GM21825 (cell line): ENCODE results near the gene AGAP1.

Source experiments
- ATAC-seq: cut with Tn5 transposase; IDR thresholded peaks from one replicate; pipeline ENCODE4 v1.9.1; 2021; ENCODE audit warnings: mild to moderate bottlenecking, moderate library complexity; ENCODE audit not compliant: unreplicated experiment

AGAP1 gene

DNA sequence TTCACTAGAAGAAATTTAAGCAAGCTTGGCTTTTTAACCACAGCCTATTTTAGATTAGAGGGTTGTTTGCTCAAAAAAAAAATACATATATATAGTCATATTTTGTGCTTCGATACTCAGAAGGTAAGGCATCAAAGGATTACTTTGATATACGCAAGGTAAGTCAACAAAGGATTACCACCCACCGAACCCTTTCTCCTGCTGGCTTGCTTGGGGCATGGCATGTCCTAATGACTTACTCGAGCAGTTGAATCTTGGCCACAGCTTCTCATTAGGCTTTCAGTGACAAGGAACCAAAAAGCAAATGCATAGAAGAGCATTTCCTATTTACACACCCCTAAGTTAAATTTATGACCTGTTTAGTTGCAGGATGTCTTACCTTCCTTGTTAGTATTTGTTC lies 295.7 kb downstream of the AGAP1 start:
- ATAC-seq: no peak

DNA sequence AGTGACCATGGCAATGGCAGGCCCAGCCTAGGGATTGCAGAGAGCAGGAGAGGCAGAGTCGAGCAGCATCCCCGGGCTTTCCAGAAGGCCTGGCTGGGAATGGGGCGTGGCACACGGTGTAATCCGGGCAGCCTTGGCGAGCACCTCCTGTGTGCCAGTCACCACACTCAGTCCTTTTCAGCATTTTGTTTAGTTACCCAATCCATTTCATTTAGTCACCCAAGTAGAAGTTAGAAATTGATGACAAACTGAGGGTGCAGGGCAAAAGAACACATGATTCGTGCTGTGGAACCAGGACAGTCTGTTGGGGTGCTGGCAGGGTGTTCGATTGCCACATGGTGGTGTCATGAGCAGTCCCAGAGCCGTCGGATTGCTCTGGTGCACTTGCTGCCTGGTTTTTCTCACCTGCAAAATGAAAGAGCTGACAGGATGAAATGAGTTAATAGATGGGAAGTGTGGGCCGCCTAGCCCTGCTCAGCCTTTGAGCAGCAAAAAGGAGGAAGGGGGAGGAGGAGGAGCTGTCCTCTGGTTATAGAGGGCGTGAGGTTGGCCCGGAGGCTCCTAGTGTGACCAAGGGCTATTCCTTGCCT lies 299.4 kb downstream of the AGAP1 start:
- ATAC-seq: no peak

DNA sequence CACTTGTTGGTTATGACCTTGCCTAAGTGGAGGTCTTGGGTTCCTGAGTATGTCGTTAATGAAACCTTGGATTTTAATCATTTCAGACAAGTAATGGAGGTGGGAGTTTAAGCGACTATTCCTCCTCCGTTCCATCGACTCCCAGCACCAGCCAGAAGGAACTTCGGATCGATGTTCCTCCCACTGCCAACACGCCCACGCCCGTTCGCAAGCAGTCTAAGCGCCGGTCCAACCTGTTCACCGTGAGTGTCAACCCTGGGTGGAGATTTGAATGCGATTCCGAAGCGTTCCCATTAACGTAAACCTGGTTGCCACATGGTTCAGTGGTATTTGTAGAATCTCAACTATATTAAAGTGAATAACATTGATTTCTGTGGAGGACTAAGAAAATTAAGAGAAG lies 305.4 kb downstream of the AGAP1 start:
- ATAC-seq: no peak

DNA sequence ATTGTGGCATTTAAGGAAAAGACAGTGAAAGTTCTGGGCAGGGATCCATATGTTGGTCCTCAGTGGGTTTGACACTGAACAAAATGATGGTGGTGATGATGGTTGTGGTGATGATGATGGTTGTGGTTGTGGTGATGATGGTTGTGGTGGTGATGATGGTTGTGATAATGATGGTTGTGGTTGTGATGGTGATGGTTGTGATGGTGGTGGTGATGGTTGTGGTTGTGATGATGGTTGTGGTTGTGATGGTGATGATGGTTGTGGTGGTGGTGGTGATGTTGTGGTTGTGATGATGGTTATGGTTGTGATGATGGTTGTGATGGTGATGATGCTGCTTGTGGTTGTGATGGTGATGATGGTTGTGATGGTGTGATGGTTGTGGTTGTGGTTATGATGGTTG lies 308.7 kb downstream of the AGAP1 start:
- no peak for ATAC-seq

DNA sequence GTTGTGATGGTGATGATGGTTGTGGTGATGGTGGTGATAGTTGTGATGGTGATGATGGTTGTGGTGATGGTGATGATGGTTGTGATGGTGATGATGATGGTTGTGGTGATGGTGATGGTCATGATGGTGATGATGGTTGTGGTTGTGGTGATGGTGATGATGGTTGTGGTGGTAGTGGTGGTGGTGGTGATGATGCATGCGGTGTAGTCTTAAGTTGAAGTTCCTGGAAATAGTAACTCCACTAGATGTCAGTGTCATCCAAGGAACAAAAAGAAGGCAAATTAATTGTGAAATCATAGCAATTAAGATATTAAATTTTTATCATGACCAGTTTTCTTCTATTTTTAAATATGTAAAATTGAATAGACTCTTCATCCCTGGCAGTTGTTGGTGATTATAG lies 309.2 kb downstream of the AGAP1 start:
- no peak for ATAC-seq

DNA sequence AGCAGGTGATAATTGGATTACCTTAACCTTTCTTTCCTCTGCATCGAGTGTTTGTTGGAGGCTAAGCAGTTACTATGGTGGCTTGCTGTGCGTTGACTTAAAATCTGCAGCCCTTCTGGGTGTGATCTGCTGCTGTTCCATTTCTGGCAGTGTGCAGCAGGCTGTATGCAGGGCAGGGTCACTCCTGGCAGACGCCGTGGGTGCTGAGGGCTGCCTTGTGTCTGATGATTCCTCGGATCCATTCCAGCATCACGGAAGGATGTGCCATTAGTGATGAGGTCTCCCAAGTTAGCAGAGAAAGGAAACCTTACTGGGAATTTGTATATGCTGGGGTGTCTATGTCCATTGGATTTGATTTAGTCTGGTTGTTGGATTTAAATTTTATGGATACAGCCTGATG lies 310.8 kb downstream of the AGAP1 start:
- no peak for ATAC-seq

DNA sequence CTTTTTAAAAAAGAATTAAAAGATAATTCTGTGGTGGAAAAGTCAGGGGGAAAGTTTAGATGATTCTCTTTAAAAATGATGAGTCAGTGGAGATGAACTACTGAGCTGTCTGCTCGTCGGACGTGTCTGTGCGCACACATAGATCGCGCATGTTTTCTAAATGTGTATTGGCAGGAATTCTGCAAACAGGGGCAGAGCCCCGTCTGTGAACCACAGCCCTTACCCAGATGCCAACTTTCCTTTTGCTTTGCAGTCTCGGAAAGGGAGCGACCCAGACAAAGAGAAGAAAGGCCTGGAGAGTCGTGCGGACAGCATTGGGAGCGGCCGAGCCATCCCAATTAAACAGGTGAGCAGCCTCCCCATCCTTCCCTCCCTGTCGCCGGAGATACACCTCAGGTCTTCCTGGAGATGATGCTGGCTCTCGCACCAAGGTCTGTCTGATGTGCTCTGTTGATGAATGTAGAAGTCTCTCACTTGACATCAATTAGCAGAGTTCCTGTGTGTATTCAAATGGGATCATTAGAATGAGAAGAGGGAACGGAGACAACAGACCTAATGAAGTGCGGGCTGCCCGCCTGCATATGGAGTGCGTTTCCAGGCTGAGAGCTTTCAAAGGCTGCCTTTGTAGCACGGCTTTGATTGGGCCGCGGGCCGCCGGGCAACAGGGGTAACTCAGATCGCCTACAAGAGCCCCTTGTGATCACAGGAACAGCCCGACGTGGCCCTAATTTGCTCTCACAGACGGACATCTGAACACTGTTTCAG lies 313.3 kb downstream of the AGAP1 start:
- no peak for ATAC-seq

DNA sequence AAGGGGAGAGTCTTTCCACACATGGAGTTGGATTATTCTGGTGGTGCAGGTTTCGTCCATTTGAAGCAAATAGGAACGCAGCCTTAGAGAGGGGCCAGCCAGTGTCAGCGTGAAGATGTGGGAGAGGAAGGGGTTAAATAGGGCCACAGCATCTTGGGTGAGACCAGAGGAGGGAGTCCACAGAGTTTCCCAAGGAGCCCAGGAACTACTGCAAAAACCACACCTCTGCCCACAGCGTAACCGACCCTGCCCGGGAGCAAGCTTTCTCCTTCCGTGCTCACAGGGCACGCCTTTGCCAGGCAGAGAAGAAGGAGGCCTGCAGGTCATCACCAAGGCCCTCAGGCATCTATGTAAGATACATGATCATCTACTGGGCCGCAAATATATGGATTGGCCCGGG lies 314.5 kb downstream of the AGAP1 start:
- ATAC-seq: no peak

DNA sequence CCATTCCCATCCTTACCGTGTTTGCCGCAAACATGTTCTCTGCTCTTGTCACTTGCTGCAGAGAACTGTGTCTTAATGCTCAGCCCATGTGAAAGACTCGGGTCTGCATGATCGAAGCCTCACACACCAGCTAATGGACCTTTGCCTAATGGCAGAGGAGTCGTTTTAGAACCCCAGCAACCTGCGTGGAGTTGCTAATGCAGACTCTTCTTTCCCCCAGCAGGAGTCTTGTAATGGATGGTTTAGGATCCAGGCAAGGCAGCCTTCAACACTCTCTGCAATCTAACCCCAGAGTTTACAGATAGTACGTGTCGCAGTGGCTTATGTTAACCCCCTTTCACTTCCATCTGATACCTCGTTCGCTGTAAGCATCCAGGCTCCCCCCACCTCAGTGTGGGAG lies 316.4 kb downstream of the AGAP1 start:
- ATAC-seq: no peak

DNA sequence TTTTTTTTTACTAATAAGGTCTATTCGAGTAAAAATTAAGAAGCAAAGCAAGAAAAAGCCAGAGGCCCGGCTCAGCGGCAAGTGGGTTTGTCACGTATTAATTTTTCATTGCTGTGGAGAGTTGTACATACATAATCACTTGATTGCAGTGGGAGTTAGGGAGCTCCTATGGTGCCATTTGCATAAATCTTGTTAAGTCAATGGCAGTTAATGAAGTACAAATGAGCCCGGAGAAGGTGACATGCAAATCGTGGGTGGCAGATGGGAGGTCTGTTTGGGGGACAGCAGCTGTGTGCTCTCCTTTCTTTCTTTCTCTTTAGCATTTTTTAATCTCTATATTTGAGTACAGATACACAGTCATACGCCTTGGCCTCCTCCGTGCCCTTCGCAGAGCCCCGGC lies 317.0 kb downstream of the AGAP1 start:
- no peak for ATAC-seq

DNA sequence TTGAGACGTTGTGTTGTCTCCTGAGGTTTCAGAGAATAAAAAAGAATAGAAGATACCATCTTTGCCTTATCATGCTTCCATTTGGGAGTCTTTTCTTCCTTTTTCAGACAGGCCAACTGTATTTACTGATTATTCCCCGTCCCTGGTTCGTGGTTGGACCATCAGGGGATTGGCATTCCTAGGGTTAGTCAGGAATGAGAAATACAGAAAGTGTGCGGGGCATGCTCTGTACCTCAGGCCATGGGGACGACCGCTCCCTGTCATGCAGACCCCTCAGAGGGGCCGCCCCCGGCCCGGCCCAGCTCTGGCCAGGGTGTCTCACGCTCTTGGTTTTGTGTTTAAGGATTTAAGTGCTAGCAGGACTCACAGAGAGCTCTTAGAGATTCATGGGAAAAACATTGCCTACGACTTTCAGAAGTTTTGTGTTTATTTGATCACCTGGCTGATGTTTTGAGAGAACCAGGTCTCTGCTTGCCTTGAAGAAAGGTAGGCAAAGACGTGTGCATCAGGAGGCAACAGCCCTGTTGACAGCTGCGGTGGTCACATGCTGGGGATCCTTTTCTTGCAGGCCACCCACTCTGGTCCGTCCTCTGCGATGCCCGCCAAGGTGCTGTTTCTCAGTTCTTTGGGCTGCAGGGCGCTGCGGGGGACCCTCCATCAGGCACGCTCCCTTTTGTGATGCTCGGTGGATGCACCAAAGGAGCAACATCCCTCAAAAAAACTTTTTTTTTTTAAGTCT lies 317.8 kb downstream of the AGAP1 start:
- ATAC-seq: no peak

DNA sequence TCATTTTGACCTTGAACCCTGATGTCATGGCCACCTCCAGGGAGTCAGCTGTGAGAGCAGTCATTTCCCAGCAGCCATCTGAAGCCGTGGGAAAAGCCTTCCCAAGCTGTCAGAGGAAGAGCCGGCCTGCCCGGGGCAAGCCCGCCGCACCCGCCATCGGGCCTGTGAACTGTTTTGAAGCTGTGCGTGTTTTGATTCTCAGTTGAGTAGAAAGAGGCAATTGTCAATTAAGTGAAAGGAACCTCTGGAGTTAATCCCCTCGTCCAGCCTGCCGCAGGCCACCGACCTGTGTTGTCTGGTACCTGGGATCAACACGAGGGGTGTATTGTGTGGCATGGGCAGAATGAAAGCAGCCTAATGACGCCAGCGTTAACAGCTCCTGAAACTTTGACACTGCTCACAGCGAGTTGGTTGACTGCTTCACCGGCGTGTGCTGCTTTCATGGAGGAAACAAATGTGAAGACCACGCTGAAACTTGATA lies 318.4 kb downstream of the AGAP1 start:
- ATAC-seq: no peak

DNA sequence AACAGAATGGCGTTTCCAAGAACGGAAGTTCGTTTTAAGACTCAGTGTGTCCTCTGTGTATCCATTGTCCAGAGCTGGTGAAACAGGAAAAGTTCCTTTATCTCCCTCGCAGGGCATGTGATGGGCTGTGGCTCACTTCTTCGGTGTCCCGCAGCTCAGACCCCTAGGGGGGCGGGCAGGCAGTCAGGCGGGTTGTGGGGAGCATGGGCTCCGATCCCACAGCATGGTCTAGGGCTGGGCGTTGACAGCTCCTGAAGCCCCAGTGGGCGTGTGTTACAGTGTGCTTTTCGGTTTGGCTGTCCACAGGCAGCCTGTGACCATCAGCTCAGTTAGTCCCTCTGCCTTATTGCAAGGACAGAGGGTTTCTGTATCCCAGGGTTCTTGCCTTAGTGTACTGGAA lies 319.6 kb downstream of the AGAP1 start:
- ATAC-seq: no peak

DNA sequence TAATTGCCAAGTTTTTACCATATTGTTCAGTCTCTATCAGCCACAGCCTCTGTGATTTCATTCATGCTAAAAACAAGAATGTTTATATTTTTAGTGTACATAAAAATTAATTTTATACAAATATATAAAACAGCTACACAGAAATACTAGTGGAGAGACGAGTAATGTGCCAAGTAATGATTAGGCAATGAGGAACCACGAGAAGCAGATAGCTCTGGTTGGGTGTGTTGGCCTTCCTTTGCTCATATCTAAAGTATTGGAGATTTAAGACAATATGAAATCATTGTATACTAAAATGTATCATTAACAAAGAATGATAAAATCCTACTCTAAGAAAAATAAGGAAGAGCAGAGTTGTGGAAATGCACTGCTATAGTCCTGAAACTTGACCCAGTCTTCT lies 326.7 kb downstream of the AGAP1 start:
- ATAC-seq: no peak

DNA sequence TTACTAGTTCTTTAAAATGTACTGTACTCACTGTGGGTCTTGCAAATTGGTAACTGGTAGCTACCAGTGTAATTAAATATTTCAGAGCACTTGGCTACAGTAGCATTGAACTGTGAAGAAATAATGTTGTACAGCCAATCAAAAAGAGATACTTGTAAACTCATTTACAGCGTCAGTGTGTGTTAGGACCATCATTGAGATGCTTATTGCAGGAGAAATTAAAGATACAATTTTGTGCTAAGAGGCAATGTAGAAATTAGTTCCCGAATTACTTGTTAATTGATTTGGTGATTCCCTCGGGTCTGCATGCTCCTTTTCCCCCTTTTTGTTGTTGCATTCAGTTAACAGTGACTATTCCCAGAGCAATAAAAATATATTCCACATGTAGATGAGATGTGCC lies 330.5 kb downstream of the AGAP1 start:
- ATAC-seq: no peak

DNA sequence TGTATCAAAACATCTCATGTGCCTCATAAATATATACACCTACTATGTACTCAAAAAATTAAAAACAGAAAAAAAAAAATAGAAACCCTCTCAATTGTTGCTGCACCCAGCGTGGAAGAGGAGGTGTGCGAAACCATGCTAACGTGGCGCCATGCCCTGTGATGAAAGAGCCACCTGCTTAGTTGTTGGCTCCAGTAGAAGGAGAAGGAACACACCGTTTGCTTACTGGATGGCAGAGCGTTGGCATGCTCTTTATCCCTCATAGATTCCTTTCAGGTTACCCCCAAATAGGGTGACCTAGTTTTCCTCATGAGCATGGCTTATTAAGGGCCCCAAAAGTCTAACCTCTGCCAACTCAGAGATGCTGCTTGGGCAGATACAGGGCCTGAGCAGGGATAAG lies 332.1 kb downstream of the AGAP1 start:
- no peak for ATAC-seq

DNA sequence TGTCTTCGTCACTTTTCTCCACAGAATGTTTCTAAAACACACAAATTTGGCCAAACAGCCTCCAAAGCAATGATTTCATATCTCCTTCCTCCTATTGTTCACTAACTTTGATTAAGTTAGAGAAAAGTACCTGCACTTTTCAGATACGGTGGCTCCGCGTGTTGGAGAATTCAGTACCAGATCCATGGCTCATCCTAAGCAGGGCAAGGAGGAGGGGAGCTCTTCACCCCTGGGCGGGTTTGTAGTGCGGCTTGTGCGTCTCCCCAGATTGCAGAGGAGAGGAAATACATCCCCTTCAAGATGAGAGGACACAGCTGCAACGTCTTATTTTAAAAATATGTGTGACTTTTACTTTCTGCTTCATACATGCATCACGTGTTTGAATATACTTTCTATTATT lies 333.0 kb downstream of the AGAP1 start:
- no peak for ATAC-seq

DNA sequence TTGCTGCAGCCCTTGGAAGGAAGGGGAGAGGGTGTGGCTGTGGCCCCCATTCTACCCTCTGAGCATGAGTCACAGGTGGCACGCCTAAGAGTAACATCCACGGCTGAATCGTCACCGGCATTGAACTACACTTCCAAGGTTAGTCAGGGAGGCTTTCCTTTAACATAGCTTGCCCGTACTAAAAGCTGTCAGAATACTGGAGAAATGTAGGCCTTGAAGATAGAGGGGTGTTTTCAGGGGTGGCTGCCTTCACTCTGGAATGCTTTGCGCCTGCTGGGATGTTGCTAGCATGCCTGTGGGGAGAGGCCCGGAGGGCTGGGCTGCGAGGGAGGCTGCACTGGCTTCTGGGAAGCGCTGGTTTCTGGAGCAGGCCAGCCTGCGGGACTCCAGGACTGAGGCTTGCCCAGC lies 333.7 kb downstream of the AGAP1 start:
- ATAC-seq: no peak

DNA sequence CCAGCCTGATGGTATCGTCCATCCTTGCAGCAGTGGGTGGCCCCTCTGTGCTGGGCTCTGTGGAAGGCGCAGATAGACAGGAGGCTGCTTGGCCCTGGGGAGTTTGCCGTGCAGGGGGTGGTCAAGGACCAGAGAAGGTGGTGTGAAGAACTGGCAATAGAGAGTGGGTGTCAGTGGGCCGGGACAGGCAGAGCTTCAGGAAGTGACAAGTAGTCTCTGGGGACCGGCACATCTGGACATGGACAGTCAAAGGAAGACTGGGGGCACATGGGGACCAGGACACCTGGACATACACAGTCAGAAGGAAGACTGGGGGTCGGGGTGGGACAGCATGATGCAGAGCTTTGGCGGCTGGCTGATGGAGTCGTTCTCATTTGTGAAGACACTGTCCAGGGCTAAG lies 335.9 kb downstream of the AGAP1 start:
- no peak for ATAC-seq

DNA sequence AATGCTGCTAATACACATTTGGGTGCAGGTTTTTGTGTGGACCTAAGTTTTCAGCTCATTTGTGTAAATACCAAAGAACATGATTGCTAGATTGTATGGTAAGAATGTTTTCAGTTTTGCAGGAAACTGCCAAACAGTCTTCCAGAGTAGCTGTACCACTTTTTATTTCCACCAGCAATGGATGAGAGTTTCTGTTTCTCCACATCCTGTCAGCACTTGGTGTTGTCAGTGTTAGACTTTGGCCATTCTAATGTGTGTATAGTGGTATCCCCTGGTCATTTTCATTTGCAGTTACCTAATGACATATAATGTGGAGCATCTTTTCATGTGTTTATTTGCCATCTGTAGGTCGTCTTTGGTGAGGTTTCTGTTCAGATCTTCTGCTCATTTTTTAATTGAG lies 337.9 kb downstream of the AGAP1 start:
- no peak for ATAC-seq

DNA sequence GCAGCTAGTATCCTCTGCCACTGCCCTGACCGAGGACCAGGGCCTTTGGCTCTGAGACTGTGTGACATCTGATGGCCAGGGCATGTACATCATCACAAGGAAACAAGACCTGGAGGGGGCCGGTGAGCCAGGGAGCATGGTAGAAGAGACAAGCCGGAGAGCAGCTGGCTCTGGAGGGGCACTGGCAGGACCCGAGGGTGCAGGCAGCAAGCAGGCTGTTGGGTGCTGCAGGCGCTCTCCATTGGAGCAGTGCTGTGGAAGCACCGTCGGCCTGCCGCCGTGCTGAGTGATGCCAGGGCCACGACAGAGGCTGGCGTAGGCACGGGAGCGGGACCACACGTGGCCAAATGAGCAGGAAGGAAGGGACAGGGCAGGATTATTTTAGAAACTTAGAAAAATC lies 339.1 kb downstream of the AGAP1 start:
- ATAC-seq: no peak

DNA sequence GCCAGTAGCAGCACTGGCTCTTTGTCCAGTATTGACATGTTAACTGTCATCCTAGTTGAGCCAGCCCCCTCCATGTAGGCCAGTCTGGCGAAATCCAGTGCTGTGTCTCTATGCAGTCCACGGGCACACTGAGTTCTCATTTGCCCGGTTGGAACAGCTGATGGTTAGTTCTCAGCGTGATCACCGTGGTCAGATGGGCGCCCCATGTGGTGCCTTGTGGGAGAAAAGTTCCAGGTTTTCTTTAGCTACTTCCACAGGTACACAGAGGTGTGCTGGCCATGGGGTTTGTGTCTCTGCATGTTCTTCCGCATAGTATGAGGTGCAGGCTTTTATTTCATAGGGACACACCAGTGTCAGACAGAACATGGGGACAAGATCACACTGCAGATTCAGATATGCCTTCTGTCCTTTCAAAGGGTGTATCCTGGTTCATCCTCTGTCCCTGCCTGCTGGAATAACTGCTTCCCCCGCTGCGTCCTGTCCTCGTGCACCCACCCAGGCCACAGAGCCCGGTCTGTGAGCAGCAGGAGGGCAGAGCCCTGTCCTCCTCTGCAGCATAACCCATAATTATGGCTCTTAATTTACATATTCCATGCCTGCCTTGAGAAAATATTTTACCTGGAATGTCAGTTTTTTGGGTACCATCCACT lies 340.3 kb downstream of the AGAP1 start:
- ATAC-seq: no peak
